SK-N-SH (cell line): ENCODE results near the gene PTK7. TPM values are rescaled to one million over a fixed set of nuclear protein-coding genes. Genes with fewer than 3 reads are reported as not detected.
A peak's percentile ranks its signal among the peaks of the same experiment; 100 is the strongest.

Experiments used
- CTCF ChIA-PET: fragments of 300-600, 350-600 bp; formaldehyde crosslinking; extraction: SDS; loops from one replicate; lab custom pipeline; 2021; lab: Yijun Ruan, JAX
- POLR2A ChIA-PET: fragments of 350-600 bp; sonication (Branson Sonifier 250); formaldehyde crosslinking; extraction: SDS; loops from one replicate; lab custom pipeline; 2020; ENCODE audit warnings: antibody characterized with exemption, inconsistent platforms; lab: Yijun Ruan, JAX
- DNase-seq: peaks from one replicate; pipeline ENCODE4 v3.0.0; 2012
- H2AFZ ChIP-seq: fragments of 200-600 bp; sonication (generic); 2 replicates; pipeline ENCODE4 v1.8.1; 2016; ENCODE audit warnings: antibody characterized with exemption, mild to moderate bottlenecking, low read depth
- H3F3A ChIP-seq: fragments of 200-600 bp; sonication (generic); replicated peaks from 2 replicates; pipeline ENCODE3; 2016; ENCODE audit warnings: antibody characterized with exemption, mild to moderate bottlenecking; ENCODE audit not compliant: insufficient read depth
- H3K27ac ChIP-seq, 2 experiments: fragments of 200-500 bp in 1 of 2; fragments of 200-600 bp in 1 of 2; sonication (Bioruptor generic) in 1 of 2; sonication (generic), shearing (Covaris generic) in 1 of 2; 2 replicates each; pipeline versions ENCODE4 v1.5.1 to v1.6.1; 2014 to 2016; ENCODE audit warnings: low read depth in 2 of 2, inconsistent platforms in 1 of 2, low read length in 1 of 2, mild to moderate bottlenecking in 1 of 2, mixed read lengths in 1 of 2
- H3K27me3 ChIP-seq: fragments of 200-600 bp; sonication (generic), shearing (Covaris generic); 2 replicates; pipeline ENCODE4 v1.6.1; 2016; ENCODE audit warnings: mixed run types; ENCODE audit not compliant: insufficient read depth
- H3K36me3 ChIP-seq, 2 experiments: fragments of 200-500 bp in 1 of 2; fragments of 200-600 bp in 1 of 2; sonication (Bioruptor generic) in 1 of 2; sonication (generic) in 1 of 2; replicated peaks in 1 of 2; 2 replicates each; pipeline versions ENCODE3 to v1.5.1; 2014 to 2016; ENCODE audit warnings: low read length in 1 of 2, mild to moderate bottlenecking in 1 of 2; ENCODE audit not compliant: insufficient read depth in 2 of 2, control insufficient read depth in 1 of 2
- H3K4me1 ChIP-seq, 2 experiments: fragments of 200-500 bp in 1 of 2; fragments of 200-600 bp in 1 of 2; sonication (Bioruptor generic) in 1 of 2; sonication (generic), shearing (Covaris generic) in 1 of 2; 2 replicates each; pipeline versions ENCODE4 v1.5.1 to v1.6.1; 2014 to 2016; ENCODE audit warnings: low read depth in 1 of 2, low read length in 1 of 2, mixed run types in 1 of 2; ENCODE audit not compliant: insufficient read depth in 2 of 2, control insufficient read depth in 1 of 2
- H3K4me2 ChIP-seq: fragments of 200-600 bp; sonication (generic), shearing (Covaris generic); 2 replicates; pipeline ENCODE4 v1.6.1; 2017; ENCODE audit warnings: mixed run types
- H3K4me3 ChIP-seq, 2 experiments: fragments of 200-500 bp in 1 of 2; fragments of 200-600 bp in 1 of 2; sonication (Bioruptor generic) in 1 of 2; sonication (generic), shearing (Covaris generic) in 1 of 2; 2 replicates each; pipeline versions ENCODE4 v1.5.1 to v1.8.1; 2014 to 2016; ENCODE audit warnings: low read depth in 2 of 2, inconsistent platforms in 1 of 2, low read length in 1 of 2, mild to moderate bottlenecking in 1 of 2, mixed read lengths in 1 of 2, moderate library complexity in 1 of 2
- H3K79me2 ChIP-seq: fragments of 200-600 bp; sonication (generic); 2 replicates; pipeline ENCODE4 v1.8.1; 2017; ENCODE audit warnings: mild to moderate bottlenecking; ENCODE audit not compliant: insufficient read depth
- H3K9ac ChIP-seq: fragments of 200-600 bp; sonication (generic); 2 replicates; pipeline ENCODE4 v1.6.1; 2017; ENCODE audit warnings: mixed run types
- H3K9me2 ChIP-seq: fragments of 200-600 bp; sonication (generic); 2 replicates; pipeline ENCODE4 v1.6.1; 2017; ENCODE audit warnings: mixed run types
- H3K9me3 ChIP-seq: fragments of 200-600 bp; sonication (generic); 2 replicates; pipeline ENCODE4 v1.6.1; 2017; ENCODE audit warnings: mixed run types, mild to moderate bottlenecking, moderate library complexity
- H4K20me1 ChIP-seq: fragments of 200-600 bp; sonication (generic); 2 replicates; pipeline ENCODE4 v1.6.1; 2017; ENCODE audit warnings: mild to moderate bottlenecking, mixed run types; ENCODE audit not compliant: insufficient read depth
- FOSL2 ChIP-seq: IDR thresholded peaks from 2 replicates; pipeline ENCODE4 v1.4.0; 2012; ENCODE audit warnings: low read depth, mild to moderate bottlenecking, moderate library complexity, borderline replicate concordance
- FOXJ3 ChIP-seq: sonication (generic); formaldehyde crosslinking; IDR thresholded peaks from 2 replicates; pipeline ENCODE4 v1.5.1; 2020; ENCODE audit warnings: mild to moderate bottlenecking, missing genetic modification reagents
- FOXM1 ChIP-seq: IDR thresholded peaks from 2 replicates; pipeline ENCODE4 v1.4.0; 2012; ENCODE audit warnings: low read depth, mild to moderate bottlenecking
- GABPA ChIP-seq: IDR thresholded peaks from 2 replicates; pipeline ENCODE4 v1.4.0; 2012; ENCODE audit warnings: low read depth, mild to moderate bottlenecking
- MEF2A ChIP-seq: IDR thresholded peaks from 2 replicates; pipeline ENCODE4 v1.4.0; 2012; ENCODE audit warnings: low read depth, borderline replicate concordance
- RAD21 ChIP-seq: IDR thresholded peaks from 2 replicates; pipeline ENCODE4 v1.6.1; 2012; ENCODE audit warnings: mild to moderate bottlenecking, low read length
- RCOR1 ChIP-seq: fragments of 150-350 bp; IDR thresholded peaks from 2 replicates; pipeline ENCODE4 v1.6.1; 2017; ENCODE audit warnings: antibody characterized with exemption, low read length
- TCF12 ChIP-seq: IDR thresholded peaks from 2 replicates; pipeline ENCODE4 v1.4.0; 2012
- USF1 ChIP-seq: IDR thresholded peaks from 2 replicates; pipeline ENCODE4 v1.4.0; 2012; ENCODE audit warnings: low read depth, borderline replicate concordance
- YY1 ChIP-seq: IDR thresholded peaks from 2 replicates; pipeline ENCODE4 v1.4.0; 2012; ENCODE audit warnings: low read depth, mild to moderate bottlenecking
- WGBS: methylation state at CpG from one replicate; pipeline ENCODE4 v1.1.6; 2017; ENCODE audit warnings: low lambda C conversion rate; 5-methylcytosine and 5-hydroxymethylcytosine counted together
- polyA plus RNA-seq, 3 experiments: library from polyadenylated mRNA; depleted of rRNA; stranded (reverse); fragments of >200 nt; gene quantifications; 2 replicates each; pipeline ENCODE4 v1.2.3, GENCODE V29; 2012
- TF ChIP-seq, protein P1 (sequence below): fragments of 150-350 bp; IDR thresholded peaks from 2 replicates; pipeline ENCODE4 v1.6.1; 2017; ENCODE audit warnings: antibody characterized with exemption, low read length, low read depth, borderline replicate concordance
- TF ChIP-seq, protein P2 (sequence below): IDR thresholded peaks from 2 replicates; pipeline ENCODE4 v1.6.1; 2012; ENCODE audit warnings: mild to moderate bottlenecking, low read depth, low read length, moderate library complexity

PTK7 gene
- polyA plus RNA-seq, 1 of the 3 experiments (the other 2 are of a cell fraction), result 105 TPM

DNA sequence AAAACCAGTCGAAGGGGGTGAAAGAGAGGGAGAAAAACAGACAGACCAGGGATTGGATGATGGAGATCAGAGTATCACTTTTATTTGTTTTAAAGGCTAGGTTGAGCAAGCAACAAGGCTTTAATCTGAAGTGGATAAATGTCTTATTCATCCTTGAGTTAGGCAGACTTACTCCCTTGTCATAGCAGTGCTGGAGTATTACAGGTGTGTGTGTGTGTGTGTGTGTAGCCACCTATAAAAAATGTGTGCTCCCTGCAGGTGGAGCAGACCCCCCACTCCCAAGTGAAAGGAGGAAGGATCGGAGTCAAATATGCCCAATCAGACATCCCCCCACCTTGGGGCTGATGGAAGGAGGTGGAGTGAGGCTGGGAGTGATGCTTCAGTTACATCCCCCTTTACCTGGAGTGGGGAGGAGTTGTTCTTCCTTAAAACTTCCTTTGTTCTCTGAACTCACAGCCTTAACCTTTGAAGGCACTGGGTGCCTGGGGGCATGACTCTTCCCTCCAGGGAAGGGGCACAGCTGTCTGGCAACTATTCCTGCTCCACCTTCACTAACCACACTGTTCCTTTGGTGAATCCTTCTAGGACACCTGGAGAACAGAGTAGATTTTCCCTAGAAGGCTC lies 27.3 kb downstream of the PTK7 start (continued):
- TF ChIP-seq MEF2A, result no peak
- TF ChIP-seq, protein P1, sequence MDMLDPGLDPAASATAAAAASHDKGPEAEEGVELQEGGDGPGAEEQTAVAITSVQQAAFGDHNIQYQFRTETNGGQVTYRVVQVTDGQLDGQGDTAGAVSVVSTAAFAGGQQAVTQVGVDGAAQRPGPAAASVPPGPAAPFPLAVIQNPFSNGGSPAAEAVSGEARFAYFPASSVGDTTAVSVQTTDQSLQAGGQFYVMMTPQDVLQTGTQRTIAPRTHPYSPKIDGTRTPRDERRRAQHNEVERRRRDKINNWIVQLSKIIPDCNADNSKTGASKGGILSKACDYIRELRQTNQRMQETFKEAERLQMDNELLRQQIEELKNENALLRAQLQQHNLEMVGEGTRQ, result no peak

DNA sequence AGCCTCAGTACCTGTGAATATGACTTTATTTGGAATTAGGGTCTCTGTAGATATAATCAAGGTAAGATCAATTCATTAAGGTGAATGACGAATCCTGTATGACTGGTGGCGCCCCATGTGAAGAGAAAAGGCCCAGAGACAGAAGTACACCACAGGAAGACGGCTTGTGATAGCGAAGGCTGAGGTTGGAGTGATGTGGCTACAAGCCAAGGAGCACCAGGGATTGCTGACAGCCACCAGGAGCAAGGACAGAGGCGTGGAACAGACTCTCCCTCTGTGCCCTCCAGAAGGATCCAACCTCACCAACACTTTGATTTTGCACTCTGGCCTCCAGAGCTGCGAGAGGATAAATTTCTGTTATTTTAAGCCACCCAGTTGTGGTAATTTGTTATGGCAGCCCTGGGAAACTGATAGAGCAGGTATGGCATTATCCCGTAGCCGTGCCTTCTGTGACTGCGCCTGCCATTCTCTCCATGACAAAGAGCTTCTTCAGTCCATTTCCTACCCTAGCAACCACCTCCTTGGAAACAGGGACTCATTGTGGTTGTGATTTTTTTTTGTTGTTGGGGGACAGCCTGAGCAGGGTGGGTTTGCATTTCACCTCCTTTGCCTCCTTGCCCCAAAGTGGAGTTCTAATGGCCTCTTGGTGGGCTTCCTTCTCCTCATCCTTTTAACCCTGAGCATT lies 29.6 kb downstream of the PTK7 start:
- H3K4me1 ChIP-seq, result peaks cover 0 to 7% of the 10 kb centered on the region in 2 experiments; a peak in 1 of 4 replicates
- H3K4me2 ChIP-seq, result no peak overlapping the region
- H3K9ac ChIP-seq, result no peak overlapping the region
- ChIA-PET POLR2A (no interaction called here), CTCF (no interaction called here)
- WGBS, result 91% methylated on average over 9 of the region's 9 CpGs
- H3K4me3 ChIP-seq, result no peak overlapping the region
- H4K20me1 ChIP-seq, result peaks cover 2% of the 10 kb centered on the region; the same call in 1 of the 2 replicates
- TF ChIP-seq, protein P2, sequence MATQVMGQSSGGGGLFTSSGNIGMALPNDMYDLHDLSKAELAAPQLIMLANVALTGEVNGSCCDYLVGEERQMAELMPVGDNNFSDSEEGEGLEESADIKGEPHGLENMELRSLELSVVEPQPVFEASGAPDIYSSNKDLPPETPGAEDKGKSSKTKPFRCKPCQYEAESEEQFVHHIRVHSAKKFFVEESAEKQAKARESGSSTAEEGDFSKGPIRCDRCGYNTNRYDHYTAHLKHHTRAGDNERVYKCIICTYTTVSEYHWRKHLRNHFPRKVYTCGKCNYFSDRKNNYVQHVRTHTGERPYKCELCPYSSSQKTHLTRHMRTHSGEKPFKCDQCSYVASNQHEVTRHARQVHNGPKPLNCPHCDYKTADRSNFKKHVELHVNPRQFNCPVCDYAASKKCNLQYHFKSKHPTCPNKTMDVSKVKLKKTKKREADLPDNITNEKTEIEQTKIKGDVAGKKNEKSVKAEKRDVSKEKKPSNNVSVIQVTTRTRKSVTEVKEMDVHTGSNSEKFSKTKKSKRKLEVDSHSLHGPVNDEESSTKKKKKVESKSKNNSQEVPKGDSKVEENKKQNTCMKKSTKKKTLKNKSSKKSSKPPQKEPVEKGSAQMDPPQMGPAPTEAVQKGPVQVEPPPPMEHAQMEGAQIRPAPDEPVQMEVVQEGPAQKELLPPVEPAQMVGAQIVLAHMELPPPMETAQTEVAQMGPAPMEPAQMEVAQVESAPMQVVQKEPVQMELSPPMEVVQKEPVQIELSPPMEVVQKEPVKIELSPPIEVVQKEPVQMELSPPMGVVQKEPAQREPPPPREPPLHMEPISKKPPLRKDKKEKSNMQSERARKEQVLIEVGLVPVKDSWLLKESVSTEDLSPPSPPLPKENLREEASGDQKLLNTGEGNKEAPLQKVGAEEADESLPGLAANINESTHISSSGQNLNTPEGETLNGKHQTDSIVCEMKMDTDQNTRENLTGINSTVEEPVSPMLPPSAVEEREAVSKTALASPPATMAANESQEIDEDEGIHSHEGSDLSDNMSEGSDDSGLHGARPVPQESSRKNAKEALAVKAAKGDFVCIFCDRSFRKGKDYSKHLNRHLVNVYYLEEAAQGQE, result no peak
- H2AFZ ChIP-seq, result no peak overlapping the region
- H3K9me3 ChIP-seq, result no peaks in the 10 kb centered on the region
- H3K36me3 ChIP-seq, result no peaks in the 10 kb centered on the region
- H3K9me2 ChIP-seq, result no peaks in the 10 kb centered on the region
- H3K79me2 ChIP-seq, result peaks cover 70% of the 10 kb centered on the region
- DNase-seq, result no peak
- H3F3A ChIP-seq, result peaks cover 10% of the 10 kb centered on the region
- H3K27ac ChIP-seq, result no peak overlapping the region
- H3K27me3 ChIP-seq, result no peaks in the 10 kb centered on the region

- ChIA-PET CTCF (interaction anchor here (1.8 to 2.9 kb wide), 2 partner anchors 22 to 37 kb away, joined by 3 to 13 read pairs; no protein-coding TSS in a partner anchor), POLR2A (no interaction called here)
- Histone ChIP-seq H3K9ac (no peak overlapping the region), H3F3A (peaks cover 10% of the 10 kb centered on the region), H3K9me2 (no peaks in the 10 kb centered on the region), H3K36me3 (no peaks in the 10 kb centered on the region), H3K27me3 (no peaks in the 10 kb centered on the region), H3K4me2 (no peak overlapping the region), H3K79me2 (peaks cover 69% of the 10 kb centered on the region), H4K20me1 (peaks cover 2% of the 10 kb centered on the region; the same call in 1 of the 2 replicates), H3K27ac (peak overlapping the region in 1 of 2 experiments; percentile 8; a peak in 1 of 4 replicates), H3K4me1 (peaks cover 0 to 10% of the 10 kb centered on the region in 2 experiments; a peak in 1 of 4 replicates), H2AFZ (no peak overlapping the region), H3K9me3 (no peaks in the 10 kb centered on the region), H3K4me3 (no peak overlapping the region)
- TF ChIP-seq, protein P2, result no peak
- TF ChIP-seq TCF12, result no peak
- TF ChIP-seq GABPA, result no peak
- TF ChIP-seq FOSL2, result no peak
- TF ChIP-seq RCOR1, result no peak
- no peak for TF ChIP-seq USF1
- TF ChIP-seq FOXJ3, result no peak
- TF ChIP-seq FOXM1, result no peak
- TF ChIP-seq YY1, result no peak
- TF ChIP-seq RAD21, result no peak
- no peak for DNase-seq
- WGBS, result 97% methylated on average over 12 of the region's 12 CpGs
Measured at GRCh38 chr6:43107344-43108062, 31.4 kb downstream of the PTK7 start.
